ENCODE results near the gene DCANP1.

- TF ChIP-seq CTCF (conservative IDR thresholded peaks at IDR 0.05; ENCODE audit: low read length) (no peak), EZH2phosphoT487 (IDR thresholded peaks at IDR 0.05; ENCODE audit: borderline replicate concordance) (no peak)
Measured at GRCh38 chr5:135491552-135492318, 44.6 kb upstream of the DCANP1 start.

Measured in Loucy (cell line).